GM18873 (cell line): ENCODE measurements around the gene FILIP1L.
A peak's percentile ranks its signal among the peaks of the same experiment; 100 is the strongest.
"Not testable (repeated sequence)": the region's sequence is repeated elsewhere in the genome, so short reads cannot be mapped to it uniquely, and the experiment has no call there.

Experiments
- ATAC-seq: cut with Tn5 transposase; IDR thresholded peaks from one replicate; pipeline ENCODE4 v1.9.1; 2021; ENCODE audit warnings: mild to moderate bottlenecking, moderate library complexity, moderate number of reproducible peaks; ENCODE audit not compliant: unreplicated experiment, low FRiP score

FILIP1L gene

GRCh38 chr3:100102757-100103156 is 11.5 kb downstream of the FILIP1L start:
- ATAC-seq: no peak

- ATAC-seq: no peak
Measured at GRCh38 chr3:100100425-100100824, 13.9 kb downstream of the FILIP1L start.

- ATAC-seq: no peak
Measured at GRCh38 chr3:100099621-100100020, 14.7 kb downstream of the FILIP1L start.

GRCh38 chr3:100098784-100099070 is 15.6 kb downstream of the FILIP1L start:
- ATAC-seq: no peak

GRCh38 chr3:100097919-100098783 is 16.1 kb downstream of the FILIP1L start:
- ATAC-seq: no peak

- ATAC-seq: no peak
Measured at GRCh38 chr3:100096866-100097265, 17.4 kb downstream of the FILIP1L start.

- ATAC-seq: not testable (repeated sequence)
Measured at GRCh38 chr3:100096286-100096685, 18.0 kb downstream of the FILIP1L start.

GRCh38 chr3:100093831-100094230 is 20.5 kb downstream of the FILIP1L start:
- ATAC-seq: no peak

- ATAC-seq: no peak
Measured at GRCh38 chr3:100090669-100091005, 23.7 kb downstream of the FILIP1L start.

- peak; percentile 53 for ATAC-seq
Measured at GRCh38 chr3:100089812-100090668, 24.3 kb downstream of the FILIP1L start.

- no peak for ATAC-seq
Measured at GRCh38 chr3:100088735-100089368, 25.4 kb downstream of the FILIP1L start.

- peak; percentile 96 for ATAC-seq
Measured at GRCh38 chr3:100087198-100087597, 27.1 kb downstream of the FILIP1L start.

GRCh38 chr3:100086401-100086800 is 27.9 kb downstream of the FILIP1L start:
- ATAC-seq: no peak

GRCh38 chr3:100084100-100084806 is 30.0 kb downstream of the FILIP1L start:
- no peak for ATAC-seq

GRCh38 chr3:100083209-100083608 is 31.1 kb downstream of the FILIP1L start:
- no peak for ATAC-seq

- no peak for ATAC-seq
Measured at GRCh38 chr3:100082714-100083113, 31.6 kb downstream of the FILIP1L start.

GRCh38 chr3:100081986-100082692 is 32.2 kb downstream of the FILIP1L start:
- no peak for ATAC-seq

GRCh38 chr3:100081311-100081710 is 33.0 kb downstream of the FILIP1L start:
- ATAC-seq: no peak

- ATAC-seq: no peak
Measured at GRCh38 chr3:100080573-100080972, 33.7 kb downstream of the FILIP1L start.

- no peak for ATAC-seq
Measured at GRCh38 chr3:100079328-100079727, 35.0 kb downstream of the FILIP1L start.
